MCF 10A (cell line): Measurements from ENCODE around the gene FILIP1L. TPM values are rescaled to one million over a fixed set of nuclear protein-coding genes. Genes with fewer than 3 reads are reported as not detected.

Experiments
- BruUV-seq: library from RNA; stranded (reverse); fragments of 400-500 nt; replicated peaks from 2 replicates; lab custom pipeline; 2021; lab: Mats Ljungman, UMichigan
- CTCF ChIA-PET: fragments of 300-600 bp; sonication (Branson Sonifier 250); formaldehyde crosslinking; extraction: SDS; loops from one replicate; lab custom pipeline; 2021; ENCODE audit warnings: antibody characterized with exemption, inconsistent platforms; lab: Yijun Ruan, JAX
- POLR2A ChIA-PET: fragments of 300-600, 350-650 bp; sonication (Branson Sonifier 250); formaldehyde crosslinking; extraction: SDS; loops from one replicate; lab custom pipeline; 2020; ENCODE audit warnings: antibody characterized with exemption, inconsistent platforms; lab: Yijun Ruan, JAX
- DNase-seq: peaks from one replicate; pipeline ENCODE4 v3.0.0-alpha.2; 2018; ENCODE audit not compliant: unreplicated experiment
- H3K27ac Mint-ChIP-seq: one replicate; pipeline ENCODE4 v1.8.0; 2022; ENCODE audit warnings: mild to moderate bottlenecking, low read depth, mixed read lengths; ENCODE audit not compliant: unreplicated experiment
- H3K27me3 Mint-ChIP-seq: one replicate; pipeline ENCODE4 v1.8.0; 2022; ENCODE audit warnings: mixed read lengths; ENCODE audit not compliant: insufficient read depth, unreplicated experiment
- H3K36me3 Mint-ChIP-seq: one replicate; pipeline ENCODE4 v1.8.0; 2022; ENCODE audit warnings: mild to moderate bottlenecking, moderate library complexity, mixed read lengths; ENCODE audit not compliant: insufficient read depth, unreplicated experiment
- H3K4me1 Mint-ChIP-seq: one replicate; pipeline ENCODE4 v1.8.0; 2022; ENCODE audit warnings: mixed read lengths; ENCODE audit not compliant: insufficient read depth, unreplicated experiment
- H3K4me3 Mint-ChIP-seq: one replicate; pipeline ENCODE4 v1.8.0; 2022; ENCODE audit warnings: mild to moderate bottlenecking, moderate library complexity, mixed read lengths; ENCODE audit not compliant: unreplicated experiment
- H3K9me3 Mint-ChIP-seq: one replicate; pipeline ENCODE4 v1.8.0; 2022; ENCODE audit warnings: mixed read lengths; ENCODE audit not compliant: unreplicated experiment
- intact Hi-C: fragments of 100-400 bp; cut with micrococcal nuclease; formaldehyde crosslinking; loops from 2 replicates; pipeline ENCODE4 v1.14.1; 2022
- total RNA-seq: library from RNA; stranded (reverse); gene quantifications from 2 replicates; pipeline ENCODE4 v1.2.3, GENCODE V29; 2022
- TF ChIP-seq, protein P1 (sequence below): fragments of 200-600 bp; IDR thresholded peaks from one replicate; pipeline ENCODE4 v1.8.0; 2022; ENCODE audit warnings: antibody characterized with exemption, mild to moderate bottlenecking; ENCODE audit not compliant: unreplicated experiment

Gene FILIP1L
- total RNA-seq, 1 experiment from 2014 or later = 2.4 TPM

DNA sequence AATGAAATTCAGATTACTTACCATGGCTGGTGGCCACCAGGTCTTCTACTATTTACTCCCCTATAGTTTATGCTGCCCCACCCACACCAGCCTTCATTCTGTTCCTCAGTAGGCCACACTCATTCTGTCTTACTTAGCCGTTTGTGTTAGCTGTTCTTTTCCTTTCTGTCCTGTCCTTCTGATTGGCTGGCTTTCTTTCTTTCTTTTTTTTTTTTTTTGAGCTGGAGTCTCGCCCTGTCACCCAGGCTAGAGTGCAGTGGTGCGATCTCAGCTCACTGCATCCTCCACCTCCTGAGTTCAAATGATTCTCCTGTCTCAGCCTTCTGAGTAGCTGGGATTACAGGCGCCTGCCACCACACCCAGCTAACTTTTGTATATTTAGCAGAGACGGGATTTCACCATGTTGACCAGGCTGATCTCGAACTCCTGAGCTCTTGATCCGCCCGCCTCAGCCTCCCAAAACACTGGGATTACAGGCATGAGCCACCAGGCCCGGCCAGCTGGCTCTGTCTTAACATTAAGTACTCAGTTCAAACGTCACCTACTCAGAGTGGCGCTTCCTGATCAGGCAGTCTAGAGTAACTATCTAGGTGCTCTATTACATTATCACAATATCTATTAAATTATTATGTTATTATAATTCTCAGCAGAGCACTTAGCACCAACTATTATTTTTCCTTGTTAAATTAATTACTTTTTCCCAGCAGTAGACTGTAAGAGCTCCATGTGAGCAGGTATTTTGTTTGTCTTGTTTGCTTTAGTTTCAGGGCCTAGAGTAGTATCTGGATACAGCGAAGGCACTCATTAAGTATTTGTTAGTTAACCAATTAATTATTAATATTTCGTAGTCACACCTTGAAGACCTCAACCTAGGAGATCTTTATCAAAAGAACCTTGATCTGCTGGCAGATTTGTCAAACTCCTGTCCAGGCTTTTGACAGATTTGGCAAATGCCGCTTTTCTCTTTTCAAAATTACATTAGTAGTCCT, 290.3 kb downstream of the FILIP1L start:
- no peaks in the 10 kb centered on the region for H3K27me3 Mint-ChIP-seq
- ChIA-PET POLR2A (interaction anchor here (0.6 to 3.9 kb wide), 8 partner anchors 8 to 1457 kb away, joined by 3 to 27 read pairs (median 3); partner anchors contain the start of genes COL8A1 and TBC1D23), CTCF (interaction anchor here (0.5 to 13.3 kb wide), 15 partner anchors 8 to 1183 kb away, joined by 3 to 139 read pairs (median 4); partner anchors contain the start of genes NIT2 and TBC1D23)
- TF ChIP-seq, protein P1, sequence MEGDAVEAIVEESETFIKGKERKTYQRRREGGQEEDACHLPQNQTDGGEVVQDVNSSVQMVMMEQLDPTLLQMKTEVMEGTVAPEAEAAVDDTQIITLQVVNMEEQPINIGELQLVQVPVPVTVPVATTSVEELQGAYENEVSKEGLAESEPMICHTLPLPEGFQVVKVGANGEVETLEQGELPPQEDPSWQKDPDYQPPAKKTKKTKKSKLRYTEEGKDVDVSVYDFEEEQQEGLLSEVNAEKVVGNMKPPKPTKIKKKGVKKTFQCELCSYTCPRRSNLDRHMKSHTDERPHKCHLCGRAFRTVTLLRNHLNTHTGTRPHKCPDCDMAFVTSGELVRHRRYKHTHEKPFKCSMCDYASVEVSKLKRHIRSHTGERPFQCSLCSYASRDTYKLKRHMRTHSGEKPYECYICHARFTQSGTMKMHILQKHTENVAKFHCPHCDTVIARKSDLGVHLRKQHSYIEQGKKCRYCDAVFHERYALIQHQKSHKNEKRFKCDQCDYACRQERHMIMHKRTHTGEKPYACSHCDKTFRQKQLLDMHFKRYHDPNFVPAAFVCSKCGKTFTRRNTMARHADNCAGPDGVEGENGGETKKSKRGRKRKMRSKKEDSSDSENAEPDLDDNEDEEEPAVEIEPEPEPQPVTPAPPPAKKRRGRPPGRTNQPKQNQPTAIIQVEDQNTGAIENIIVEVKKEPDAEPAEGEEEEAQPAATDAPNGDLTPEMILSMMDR = no peak
- peaks cover 18% of the 10 kb centered on the region for H3K4me1 Mint-ChIP-seq
- no peak overlapping the region for H3K4me3 Mint-ChIP-seq
- no peaks in the 10 kb centered on the region for H3K9me3 Mint-ChIP-seq
- H3K27ac Mint-ChIP-seq = no peak overlapping the region
- BruUV-seq = no TSS peak
- intact Hi-C loops = no loop called here
- DNase-seq = no peak
- peaks cover 4% of the 10 kb centered on the region for H3K36me3 Mint-ChIP-seq

- CTCF ChIA-PET = interaction anchor here (0.5 to 1.5 kb wide), 2 partner anchors 138 to 435 kb away, joined by 3 to 4 read pairs; no protein-coding TSS in a partner anchor
- peak overlapping the region; percentile 95 for H3K4me3 Mint-ChIP-seq
- no peak for DNase-seq
- POLR2A ChIA-PET = interaction anchor here (1.3 kb wide), 1 partner anchor 10 kb away, joined by 4 read pairs; no protein-coding TSS in a partner anchor
- TF ChIP-seq, protein P1 = no peak
- H3K4me1 Mint-ChIP-seq = peaks cover 23% of the 10 kb centered on the region
- peaks cover 10% of the 10 kb centered on the region for H3K36me3 Mint-ChIP-seq
- BruUV-seq = no TSS peak
- intact Hi-C loops = no loop called here
- peak overlapping the region; percentile 99 for H3K27ac Mint-ChIP-seq
- H3K9me3 Mint-ChIP-seq = no peaks in the 10 kb centered on the region
- H3K27me3 Mint-ChIP-seq = no peaks in the 10 kb centered on the region
These were observed 295.5 kb downstream of the FILIP1L start for GRCh38 chr3:99818818-99819217.

GRCh38 chr3:99817437-99818240, 296.7 kb downstream of the FILIP1L start, which contains the start of gene CMSS1:
Gene CMSS1, plus strand, starts transcription at chr3:99817862.
- Mint-ChIP-seq H3K4me3 (peak within 1 kb of the TSS; percentile 95), H3K27ac (peak within 1 kb of the TSS; percentile 99), H3K4me1 (peaks cover 18% of the 10 kb centered on the region), H3K9me3 (no peaks in the 10 kb centered on the region), H3K36me3 (peaks cover 10% of the 10 kb centered on the region), H3K27me3 (no peaks in the 10 kb centered on the region)
- ChIA-PET CTCF (interaction anchor here (0.6 to 1.5 kb wide), 9 partner anchors 9 to 799 kb away, joined by 3 to 5 read pairs (median 3); no protein-coding TSS in a partner anchor), POLR2A (interaction anchor here (0.6 to 2.1 kb wide), 17 partner anchors 9 to 1926 kb away, joined by 3 to 11 read pairs (median 3); partner anchors contain the start of gene TBC1D23)
- intact Hi-C loops = no loop called here
- peak; percentile 90 for DNase-seq
- TF ChIP-seq, protein P1 = peak; percentile 28
- TSS peak; percentile 69 for BruUV-seq
